GM12878 (cell line): ENCODE results near the gene PTPRN2. TPM values are rescaled to one million over a fixed set of nuclear protein-coding genes. Genes with fewer than 3 reads are reported as not detected.

Experiments used
- ATAC-seq: fragments of 200-7000 bp; cut with Tn5 transposase; 3 replicates; pipeline ENCODE4 v1.9.1; 2020; ENCODE audit warnings: mild to moderate bottlenecking, moderate library complexity
- BruUV-seq: library from RNA; stranded (reverse); fragments of 400-500 nt; replicated peaks from 2 replicates; lab custom pipeline; 2021; lab: Mats Ljungman, UMichigan
- CTCF ChIA-PET: fragments of 300-600 bp; sonication (Branson Sonifier 250); formaldehyde crosslinking; extraction: SDS; loops from one replicate; lab custom pipeline; 2021; ENCODE audit warnings: inconsistent platforms; lab: Yijun Ruan, JAX
- POLR2A ChIA-PET: fragments of 350-600 bp; formaldehyde crosslinking; extraction: SDS; loops from one replicate; lab custom pipeline; 2021; ENCODE audit warnings: inconsistent platforms; lab: Charles Lee
- RAD21 ChIA-PET: fragments of 300-600 bp; sonication (Branson Sonifier 250); formaldehyde crosslinking; loops from one replicate; lab custom pipeline; 2023; ENCODE audit warnings: antibody characterized with exemption; ENCODE audit not compliant: unreplicated experiment; lab: Charles Lee
- SMC1A ChIA-PET: fragments of 300-600 bp; sonication (Branson Sonifier 250); formaldehyde crosslinking; loops from one replicate; lab custom pipeline; 2023; ENCODE audit not compliant: unreplicated experiment, uncharacterized antibody; lab: Charles Lee
- DNase-seq: peaks from one replicate; pipeline ENCODE4 v3.0.0-alpha.2; 2011; ENCODE audit warnings: low read depth, low spot score
- FAIRE-seq: peaks from 3 replicates; lab custom pipeline; 2011; peaks lifted over from hg19 to GRCh38; lab: Jason Lieb, UNC
- H2AFZ ChIP-seq: 2 replicates; pipeline ENCODE4 v1.6.0; 2011; ENCODE audit warnings: low read depth, low read length, control low read depth; ENCODE audit not compliant: control insufficient read depth
- H3K27ac ChIP-seq: 2 replicates; pipeline ENCODE4 v1.5.1; 2011; ENCODE audit warnings: control low read depth; ENCODE audit not compliant: control insufficient read depth, insufficient read depth
- H3K27me3 ChIP-seq, 2 experiments: replicated peaks in 1 of 2; 2 replicates each; pipeline versions ENCODE4 v1.6.0 to v1.6.1; 2011; ENCODE audit warnings: low read length in 1 of 2; ENCODE audit not compliant: control insufficient read depth in 2 of 2, insufficient read depth in 2 of 2
- H3K36me3 ChIP-seq, 2 experiments: 2 replicates each; pipeline ENCODE4 v1.5.1; 2011; ENCODE audit warnings: low read length in 1 of 2; ENCODE audit not compliant: control insufficient read depth in 2 of 2, insufficient read depth in 2 of 2
- H3K4me1 ChIP-seq: 2 replicates; pipeline ENCODE4 v1.6.1; 2011; ENCODE audit warnings: mild to moderate bottlenecking, low read length, moderate library complexity, mixed read lengths; ENCODE audit not compliant: control insufficient read depth, insufficient read depth
- H3K4me2 ChIP-seq: 2 replicates; pipeline ENCODE4 v1.6.0; 2011; ENCODE audit warnings: control low read depth; ENCODE audit not compliant: control insufficient read depth, insufficient read depth
- H3K4me3 ChIP-seq: fragments of 200-600 bp; sonication (generic); 2 replicates; pipeline ENCODE4 v1.5.1; 2016
- H3K79me2 ChIP-seq: 2 replicates; pipeline ENCODE4 v1.6.0; 2011; ENCODE audit warnings: low read length; ENCODE audit not compliant: control insufficient read depth, insufficient read depth
- H3K9ac ChIP-seq: 2 replicates; pipeline ENCODE4 v1.8.0; 2011; ENCODE audit warnings: low read length, control low read depth, mixed read lengths; ENCODE audit not compliant: control insufficient read depth, insufficient read depth
- H3K9me3 ChIP-seq: replicated peaks from 3 replicates; pipeline ENCODE4 v1.5.1; 2011; ENCODE audit warnings: mild to moderate bottlenecking, low read length; ENCODE audit not compliant: control insufficient read depth, insufficient read depth
- H4K20me1 ChIP-seq: 2 replicates; pipeline ENCODE4 v1.6.0; 2011; ENCODE audit not compliant: control insufficient read depth, insufficient read depth
- ATF3 ChIP-seq: IDR thresholded peaks from 2 replicates; pipeline ENCODE4 v1.6.1; 2011; ENCODE audit warnings: low read depth, mild to moderate bottlenecking, low read length, moderate library complexity, borderline replicate concordance; ENCODE audit errors: extremely low read depth
- BHLHE40 ChIP-seq, 2 experiments: fragments of 450-650 bp in 1 of 2; IDR thresholded peaks; 2 replicates each; pipeline ENCODE4 v1.6.1; 2011 to 2017; ENCODE audit warnings: low read depth in 2 of 2, borderline replicate concordance in 1 of 2, improper control_type of control experiment in 1 of 2, low read length in 1 of 2, mild to moderate bottlenecking in 1 of 2
- CEBPZ ChIP-seq: fragments of 150-350 bp; IDR thresholded peaks from 2 replicates; pipeline ENCODE4 v1.6.1; 2016; ENCODE audit warnings: low read depth, low read length
- NFXL1 ChIP-seq: fragments of 450-650 bp; IDR thresholded peaks from 2 replicates; pipeline ENCODE4 v1.6.1; 2017; ENCODE audit warnings: antibody characterized with exemption, mild to moderate bottlenecking, borderline replicate concordance
- PML ChIP-seq: IDR thresholded peaks from 2 replicates; pipeline ENCODE4 v1.6.1; 2012; ENCODE audit warnings: low read length, inconsistent platforms
- PRDM15 ChIP-seq: fragments of 450-650 bp; formaldehyde crosslinking; IDR thresholded peaks from 2 replicates; pipeline ENCODE4 v1.4.0; 2020; ENCODE audit warnings: mild to moderate bottlenecking, moderate library complexity
- RCOR1 ChIP-seq: conservative IDR thresholded peaks from 2 replicates; pipeline ENCODE4 v1.6.1; 2012; ENCODE audit warnings: low read depth, low read length, improper control_type of control experiment
- SMARCA5 ChIP-seq: fragments of 450-650 bp; IDR thresholded peaks from 2 replicates; pipeline ENCODE4 v1.6.1; 2017; ENCODE audit warnings: mild to moderate bottlenecking
- SREBF2 ChIP-seq: IDR thresholded peaks from 2 replicates; pipeline ENCODE4 v1.6.1; 2012; ENCODE audit warnings: mild to moderate bottlenecking, low read length
- TCF7 ChIP-seq: IDR thresholded peaks from 2 replicates; pipeline ENCODE4 v1.6.1; 2014; ENCODE audit warnings: antibody characterized with exemption, borderline replicate concordance
- WRNIP1 ChIP-seq: IDR thresholded peaks from 2 replicates; pipeline ENCODE4 v1.6.1; 2011; ENCODE audit warnings: low read depth, low read length, improper control_type of control experiment, borderline replicate concordance
- WGBS: methylation state at CpG from one replicate; pipeline ENCODE4 v1.1.6; 2016; ENCODE audit warnings: low lambda C conversion rate; ENCODE audit not compliant: insufficient replicate concordance, insufficient coverage; ENCODE audit errors: missing lambda C conversion rate; 5-methylcytosine and 5-hydroxymethylcytosine counted together
- in situ Hi-C: fragments of 300-500 bp; cut with MboI; formaldehyde crosslinking; loops from 9 replicates; pipeline ENCODE4 v1.14.3; 2018; ENCODE audit warnings: mixed read lengths
- intact Hi-C: fragments of 100-400 bp; cut with micrococcal nuclease; formaldehyde crosslinking; loops from one replicate; pipeline ENCODE4 v1.14.2; 2022; ENCODE audit not compliant: unreplicated experiment
- polyA plus RNA-seq, 11 experiments: library from polyadenylated mRNA; depleted of rRNA in 4 of 11; unstranded in 6 of 11; stranded (reverse) in 5 of 11; fragments of >200 nt; fragmentation: Nextera tagmentation in 4 of 11; fragmentation: Illumina TruSeq in 1 of 11; extraction: Ambion mirVana in 4 of 11; extraction: Trizol in 1 of 11; gene quantifications; 1 replicate in 1 of 11; 2 replicates in 10 of 11; pipeline versions ENCODE4 v1.2.1 to v1.2.3, GENCODE V29; 2011 to 2016; ENCODE audit warnings: inconsistent platforms in 2 of 11, missing spikeins in 2 of 11, low read depth in 1 of 11
- total RNA-seq, 4 experiments: library from RNA; depleted of rRNA in 3 of 4; stranded (reverse); fragments of >200 nt in 3 of 4; fragmentation: Illumina TruSeq in 1 of 4; extraction: Trizol in 1 of 4; gene quantifications; 2 replicates each; pipeline versions ENCODE4 v1.2.1 to v1.2.3, GENCODE V29; 2013 to 2021

The PTPRN2 gene
- total and polyA plus RNA-seq, 10 of the 15 experiments (the other 5 are each of a cell fraction or from before 2014, with no cell fraction given): 5.4 TPM; not detected in 9

- no peak for ATAC-seq
- no peak for FAIRE-seq
- DNase-seq: no peak
- intact Hi-C loops (no loop called here), in situ Hi-C loops (no loop called here)
- Histone ChIP-seq H3K4me1 (no peaks in the 10 kb centered on the region), H2AFZ (no peak overlapping the region), H3K79me2 (no peaks in the 10 kb centered on the region), H3K36me3 (no peaks in the 10 kb centered on the region), H3K27ac (no peak overlapping the region), H4K20me1 (no peaks in the 10 kb centered on the region), H3K9ac (no peak overlapping the region), H3K27me3 (no peaks in the 10 kb centered on the region), H3K9me3 (no peaks in the 10 kb centered on the region; the same call in 2 of the 3 replicates), H3K4me3 (no peak overlapping the region), H3K4me2 (no peak overlapping the region)
- ChIA-PET CTCF (no interaction called here), SMC1A (no interaction called here), POLR2A (no interaction called here), RAD21 (no interaction called here)
- BruUV-seq: no TSS peak
- TF ChIP-seq PRDM15 (CRISPR knock-in tag): no peak
- no peak for TF ChIP-seq CEBPZ
- no peak for TF ChIP-seq TCF7
- TF ChIP-seq PML: no peak
- TF ChIP-seq SREBF2: no peak
- TF ChIP-seq WRNIP1: no peak
- TF ChIP-seq NFXL1: no peak
- no peak for TF ChIP-seq BHLHE40 (IDR thresholded peaks at IDR 0.05; ENCODE audit: borderline replicate concordance in 1 of 2, low read depth in 2 of 2, low read length in 1 of 2)
- TF ChIP-seq RCOR1: no peak
- TF ChIP-seq ATF3: no peak
- TF ChIP-seq SMARCA5: no peak
- 34% methylated on average over 4 of the region's 6 CpGs for WGBS
Measured at GRCh38 chr7:157837047-157837446, 750.6 kb downstream of the PTPRN2 start.
